ENCODE data around the gene TM7SF2. TPM values are rescaled to one million over a fixed set of nuclear protein-coding genes. Genes with fewer than 3 reads are reported as not detected.
A peak's percentile ranks its signal among the peaks of the same experiment; 100 is the strongest.

Gene TM7SF2
- total RNA-seq, 1 experiment from 2014 or later: 74.8 TPM

DNA sequence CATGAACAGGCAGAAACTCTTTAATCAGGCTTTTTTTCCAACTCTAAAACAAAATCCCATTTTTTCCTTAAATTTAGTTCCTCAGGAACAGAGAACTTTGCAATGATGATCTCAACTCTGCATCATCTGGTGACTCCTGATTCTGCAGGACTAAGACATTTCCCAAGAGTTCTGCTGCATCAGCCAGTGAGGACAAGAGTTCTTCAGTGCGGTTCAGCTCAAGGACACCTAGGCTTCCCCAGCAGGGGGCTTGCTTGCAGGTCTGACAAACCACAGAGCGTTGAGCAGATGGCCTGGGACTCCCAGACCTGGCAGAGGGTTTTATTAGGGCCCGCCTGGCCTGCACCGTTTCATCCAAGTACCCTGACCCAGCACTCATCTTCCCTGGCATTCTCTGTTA lies 34.2 kb upstream of the TM7SF2 start:
- H3K9ac ChIP-seq (ENCODE audit: extremely low read depth, insufficient read length, low read length): no peak overlapping the region
- no peaks in the 10 kb centered on the region for H4K20me1 ChIP-seq (ENCODE audit: control insufficient read depth, insufficient read depth, insufficient read length)
- H2AFZ ChIP-seq (ENCODE audit: low read length): no peak overlapping the region
- no peak overlapping the region for H3K14ac ChIP-seq (ENCODE audit: insufficient read depth, low read length)
- H2AK5ac ChIP-seq (ENCODE audit: insufficient read length, low read length): no peak overlapping the region
- H3K9me3 Mint-ChIP-seq: no peaks in the 10 kb centered on the region
- H3K79me1 ChIP-seq (ENCODE audit: insufficient read depth, low read depth, low read length, poor library complexity, severe bottlenecking): peaks cover 13% of the 10 kb centered on the region
- no peaks in the 10 kb centered on the region for H3K79me2 ChIP-seq (ENCODE audit: insufficient read depth, low read length)
- H3K4me3 Mint-ChIP-seq: peak overlapping the region in 1 of 2 experiments; percentile 46; a peak in 1 of 5 replicates
- H2BK120ac ChIP-seq (ENCODE audit: low read depth, low read length, poor library complexity, severe bottlenecking): no peak overlapping the region
- H3T11ph ChIP-seq (ENCODE audit: low read length): no peak overlapping the region
- no peak overlapping the region for H3K27ac ChIP-seq (ENCODE audit: insufficient read length, low read depth, low read length)
- H3K27ac Mint-ChIP-seq: no peak overlapping the region
- H2BK15ac ChIP-seq (ENCODE audit: low read depth, low read length): no peak overlapping the region
- TF ChIP-seq, protein P1, sequence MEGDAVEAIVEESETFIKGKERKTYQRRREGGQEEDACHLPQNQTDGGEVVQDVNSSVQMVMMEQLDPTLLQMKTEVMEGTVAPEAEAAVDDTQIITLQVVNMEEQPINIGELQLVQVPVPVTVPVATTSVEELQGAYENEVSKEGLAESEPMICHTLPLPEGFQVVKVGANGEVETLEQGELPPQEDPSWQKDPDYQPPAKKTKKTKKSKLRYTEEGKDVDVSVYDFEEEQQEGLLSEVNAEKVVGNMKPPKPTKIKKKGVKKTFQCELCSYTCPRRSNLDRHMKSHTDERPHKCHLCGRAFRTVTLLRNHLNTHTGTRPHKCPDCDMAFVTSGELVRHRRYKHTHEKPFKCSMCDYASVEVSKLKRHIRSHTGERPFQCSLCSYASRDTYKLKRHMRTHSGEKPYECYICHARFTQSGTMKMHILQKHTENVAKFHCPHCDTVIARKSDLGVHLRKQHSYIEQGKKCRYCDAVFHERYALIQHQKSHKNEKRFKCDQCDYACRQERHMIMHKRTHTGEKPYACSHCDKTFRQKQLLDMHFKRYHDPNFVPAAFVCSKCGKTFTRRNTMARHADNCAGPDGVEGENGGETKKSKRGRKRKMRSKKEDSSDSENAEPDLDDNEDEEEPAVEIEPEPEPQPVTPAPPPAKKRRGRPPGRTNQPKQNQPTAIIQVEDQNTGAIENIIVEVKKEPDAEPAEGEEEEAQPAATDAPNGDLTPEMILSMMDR (conservative IDR thresholded peaks at IDR 0.05): no peak
- WGBS (ENCODE audit: extremely low coverage, insufficient read length, low lambda C conversion rate): no CpG with 5 or more reads among the region's 4 CpGs
- H3K23ac ChIP-seq (ENCODE audit: insufficient read length, low read depth, low read length): no peak overlapping the region
- no peak overlapping the region for H2BK12ac ChIP-seq (ENCODE audit: insufficient read length, low read depth, low read length)
- H3K36me3 Mint-ChIP-seq (ENCODE audit: insufficient read depth in 1 of 3, low read depth in 3 of 3): peaks cover 42 to 67% (median 65%) of the 10 kb centered on the region in 3 experiments
- no peak overlapping the region for H3K4ac ChIP-seq (ENCODE audit: low read depth, low read length)
- H3K27me3 Mint-ChIP-seq (ENCODE audit: low read depth): no peaks in the 10 kb centered on the region
- H3K18ac ChIP-seq (ENCODE audit: insufficient read length, low read depth, low read length): no peak overlapping the region
- H2BK20ac ChIP-seq (ENCODE audit: low read depth, low read length, poor library complexity, severe bottlenecking): no peak overlapping the region
- DNase-seq: no peak
- no peak overlapping the region for H3K56ac ChIP-seq (ENCODE audit: insufficient read length, low read depth, low read length)
- H3K9me3 ChIP-seq (ENCODE audit: control insufficient read depth, low read depth, low read length): no peaks in the 10 kb centered on the region
- H3K23me2 ChIP-seq (ENCODE audit: insufficient read length, low read depth, low read length, poor library complexity, severe bottlenecking): no peaks in the 10 kb centered on the region
- H4K5ac ChIP-seq (ENCODE audit: insufficient read length, low read depth, low read length): no peak overlapping the region
- no peak overlapping the region for H3K4me2 ChIP-seq (ENCODE audit: insufficient read depth, insufficient read length, low read length)
- no peak overlapping the region for H4K91ac ChIP-seq (ENCODE audit: insufficient read length, low read depth, low read length)
- no peaks in the 10 kb centered on the region for H3K4me1 ChIP-seq (ENCODE audit: insufficient read depth, low read length)
- no peaks in the 10 kb centered on the region for H3K27me3 ChIP-seq (ENCODE audit: insufficient read depth, low read length)
- H2BK5ac ChIP-seq (ENCODE audit: insufficient read length, low read length): no peak overlapping the region
- peaks cover 8 to 10% of the 10 kb centered on the region in 2 experiments for H3K4me1 Mint-ChIP-seq
- no peak overlapping the region for H4K8ac ChIP-seq (replicated peaks; ENCODE audit: insufficient read length, low read depth, low read length)
